CD8-positive, alpha-beta memory T cell (primary cell): ENCODE measurements around the gene MYO18B. TPM values are rescaled to one million over a fixed set of nuclear protein-coding genes. Genes with fewer than 3 reads are reported as not detected.

Experiments used
- CTCF ChIA-PET: fragments of 350-600 bp; sonication (Branson Sonifier 250); formaldehyde crosslinking; loops from one replicate; lab custom pipeline; 2021; ENCODE audit warnings: antibody characterized with exemption; lab: Charles Lee
- POLR2A ChIA-PET: fragments of 350-600 bp; sonication (Branson Sonifier 250); formaldehyde crosslinking; loops from one replicate; lab custom pipeline; 2021; ENCODE audit warnings: antibody characterized with exemption; lab: Charles Lee
- DNase-seq, 5 donors: peaks; one replicate each; pipeline versions ENCODE4 v3.0.0 to v3.0.0-alpha.2; 2020 to 2022; ENCODE audit warnings: mixed read lengths in 1 of 5
- H3K27ac ChIP-seq: one replicate; pipeline ENCODE4 v1.7.0; 2013; ENCODE audit warnings: low read depth, mild to moderate bottlenecking, low read length, moderate library complexity
- H3K27me3 ChIP-seq: 2 replicates; pipeline ENCODE4 v1.7.0; 2013; ENCODE audit warnings: low read length, mild to moderate bottlenecking; ENCODE audit not compliant: insufficient read depth, poor library complexity, severe bottlenecking
- H3K36me3 ChIP-seq: 2 replicates; pipeline ENCODE4 v1.7.0; 2013; ENCODE audit warnings: mild to moderate bottlenecking, low read length, moderate library complexity; ENCODE audit not compliant: insufficient read depth
- H3K4me1 ChIP-seq: 2 replicates; pipeline ENCODE4 v1.7.0; 2013; ENCODE audit warnings: mild to moderate bottlenecking, low read length, moderate library complexity; ENCODE audit not compliant: insufficient read depth
- H3K4me3 ChIP-seq: 2 replicates; pipeline ENCODE4 v1.7.0; 2013; ENCODE audit warnings: mild to moderate bottlenecking, low read length
- H3K9me3 ChIP-seq: 2 replicates; pipeline ENCODE4 v1.7.0; 2013; ENCODE audit warnings: mild to moderate bottlenecking, low read length
- H3K27ac Mint-ChIP-seq, 8 donors: one replicate each; pipeline ENCODE4 v1.8.0; 2020 to 2021; ENCODE audit warnings: mixed read lengths in 8 of 8, mild to moderate bottlenecking in 6 of 8, inconsistent platforms in 3 of 8, moderate library complexity in 3 of 8
- H3K27me3 Mint-ChIP-seq, 2 donors: one replicate each; pipeline ENCODE4 v1.8.0; 2020 to 2021; ENCODE audit warnings: mixed read lengths in 2 of 2, mild to moderate bottlenecking in 1 of 2, moderate library complexity in 1 of 2
- H3K36me3 Mint-ChIP-seq, 3 donors: one replicate each; pipeline ENCODE4 v1.8.0; 2020 to 2021; ENCODE audit warnings: mixed read lengths in 3 of 3, inconsistent platforms in 1 of 3, mild to moderate bottlenecking in 1 of 3
- H3K4me1 Mint-ChIP-seq, 3 donors: one replicate each; pipeline ENCODE4 v1.8.0; 2020 to 2021; ENCODE audit warnings: mixed read lengths in 3 of 3, inconsistent platforms in 1 of 3, mild to moderate bottlenecking in 1 of 3
- H3K4me3 Mint-ChIP-seq, 7 donors: one replicate each; pipeline ENCODE4 v1.8.0; 2020 to 2021; ENCODE audit warnings: mixed read lengths in 7 of 7, mild to moderate bottlenecking in 6 of 7, moderate library complexity in 4 of 7, inconsistent platforms in 2 of 7
- H3K9me3 Mint-ChIP-seq, 5 donors: one replicate each; pipeline ENCODE4 v1.8.0; 2020 to 2022; ENCODE audit warnings: mixed read lengths in 5 of 5, mild to moderate bottlenecking in 3 of 5, moderate library complexity in 2 of 5, inconsistent platforms in 1 of 5
- polyA plus RNA-seq: library from polyadenylated mRNA; unstranded; fragments of 300-500 nt; fragmentation: Illumina TruSeq; gene quantifications from one replicate; pipeline ENCODE4 v1.2.3, GENCODE V29; 2021
- total RNA-seq, 2 experiments: library from RNA; stranded (reverse); gene quantifications; one replicate each; pipeline ENCODE4 v1.2.3, GENCODE V29; 2021

The MYO18B gene
- total and polyA plus RNA-seq, 3 experiments from 2014 or later: 0.06 to 0.84 (median 0.59) TPM

- Mint-ChIP-seq H3K27ac (no peak overlapping the region), H3K4me3 (no peak overlapping the region), H3K36me3 (no peaks in the 10 kb centered on the region), H3K9me3 (no peaks in the 10 kb centered on the region), H3K4me1 (peaks cover 0 to 7% (median 7%) of the 10 kb centered on the region in 3 donors), H3K27me3 (peaks cover 0 to 3% of the 10 kb centered on the region in 2 donors)
- Histone ChIP-seq H3K4me1 (no peaks in the 10 kb centered on the region), H3K4me3 (no peak overlapping the region), H3K27ac (no peak overlapping the region), H3K36me3 (no peaks in the 10 kb centered on the region), H3K9me3 (no peaks in the 10 kb centered on the region), H3K27me3 (no peaks in the 10 kb centered on the region)
- DNase-seq: no peak
- POLR2A ChIA-PET: no interaction called here
- CTCF ChIA-PET: no interaction called here
These were observed 6.7 kb downstream of the MYO18B start for GRCh38 chr22:25748704-25749103.

- Histone ChIP-seq H3K4me3 (no peak overlapping the region), H3K9me3 (no peaks in the 10 kb centered on the region), H3K4me1 (no peaks in the 10 kb centered on the region), H3K27ac (no peak overlapping the region), H3K27me3 (no peaks in the 10 kb centered on the region), H3K36me3 (no peaks in the 10 kb centered on the region)
- Mint-ChIP-seq H3K4me1 (peaks cover 0 to 7% (median 7%) of the 10 kb centered on the region in 3 donors), H3K36me3 (no peaks in the 10 kb centered on the region), H3K27ac (peak overlapping the region in 1 of 8 donors; percentile 20), H3K9me3 (no peaks in the 10 kb centered on the region), H3K4me3 (no peak overlapping the region), H3K27me3 (peaks cover 0 to 3% of the 10 kb centered on the region in 2 donors)
- ChIA-PET POLR2A (no interaction called here), CTCF (no interaction called here)
- DNase-seq: no peak
These were observed 7.6 kb downstream of the MYO18B start for GRCh38 chr22:25749420-25750169.

- Mint-ChIP-seq H3K27me3 (peaks cover 0 to 5% of the 10 kb centered on the region in 2 donors), H3K27ac (no peak overlapping the region), H3K9me3 (no peaks in the 10 kb centered on the region), H3K4me1 (peaks cover 0 to 7% (median 7%) of the 10 kb centered on the region in 3 donors), H3K36me3 (no peaks in the 10 kb centered on the region), H3K4me3 (no peak overlapping the region)
- no peak for DNase-seq
- Histone ChIP-seq H3K9me3 (no peaks in the 10 kb centered on the region), H3K27ac (no peak overlapping the region), H3K36me3 (no peaks in the 10 kb centered on the region), H3K27me3 (no peaks in the 10 kb centered on the region), H3K4me1 (no peaks in the 10 kb centered on the region), H3K4me3 (no peak overlapping the region)
- CTCF ChIA-PET: no interaction called here
- POLR2A ChIA-PET: no interaction called here
These were observed 8.7 kb downstream of the MYO18B start for GRCh38 chr22:25750569-25751173.

GRCh38 chr22:25751174-25751581 lies 9.2 kb downstream of the MYO18B start:
- no peaks in the 10 kb centered on the region for H3K4me1 ChIP-seq
- H3K9me3 ChIP-seq: no peaks in the 10 kb centered on the region
- Mint-ChIP-seq H3K9me3 (no peaks in the 10 kb centered on the region), H3K27ac (peak overlapping the region in 1 of 8 donors; percentile 81), H3K27me3 (peaks cover 0 to 5% of the 10 kb centered on the region in 2 donors), H3K4me1 (peaks cover 0 to 7% (median 7%) of the 10 kb centered on the region in 3 donors), H3K36me3 (no peaks in the 10 kb centered on the region), H3K4me3 (no peak overlapping the region)
- CTCF ChIA-PET: no interaction called here
- no peaks in the 10 kb centered on the region for H3K27me3 ChIP-seq
- DNase-seq: no peak
- no peak overlapping the region for H3K27ac ChIP-seq
- POLR2A ChIA-PET: no interaction called here
- no peaks in the 10 kb centered on the region for H3K36me3 ChIP-seq
- H3K4me3 ChIP-seq: no peak overlapping the region

GRCh38 chr22:25752615-25753214 lies 10.7 kb downstream of the MYO18B start:
- Mint-ChIP-seq H3K36me3 (no peaks in the 10 kb centered on the region), H3K27ac (no peak overlapping the region), H3K4me1 (peaks cover 0 to 7% (median 7%) of the 10 kb centered on the region in 3 donors), H3K27me3 (peaks cover 0 to 5% of the 10 kb centered on the region in 2 donors), H3K4me3 (no peak overlapping the region), H3K9me3 (no peaks in the 10 kb centered on the region)
- H3K9me3 ChIP-seq: no peaks in the 10 kb centered on the region
- H3K4me3 ChIP-seq: no peak overlapping the region
- H3K27me3 ChIP-seq: no peaks in the 10 kb centered on the region
- ChIA-PET CTCF (no interaction called here), POLR2A (no interaction called here)
- H3K27ac ChIP-seq: no peak overlapping the region
- no peaks in the 10 kb centered on the region for H3K36me3 ChIP-seq
- H3K4me1 ChIP-seq: no peaks in the 10 kb centered on the region
- DNase-seq: no peak

- no peak for DNase-seq
- CTCF ChIA-PET: no interaction called here
- Histone ChIP-seq H3K27me3 (no peaks in the 10 kb centered on the region), H3K27ac (no peak overlapping the region), H3K4me1 (no peaks in the 10 kb centered on the region), H3K4me3 (no peak overlapping the region), H3K36me3 (no peaks in the 10 kb centered on the region), H3K9me3 (no peaks in the 10 kb centered on the region)
- peaks cover 0 to 7% (median 7%) of the 10 kb centered on the region in 3 donors for H3K4me1 Mint-ChIP-seq
- no peaks in the 10 kb centered on the region for H3K9me3 Mint-ChIP-seq
- no peaks in the 10 kb centered on the region for H3K36me3 Mint-ChIP-seq
- POLR2A ChIA-PET: no interaction called here
- H3K4me3 Mint-ChIP-seq: no peak overlapping the region
- peaks cover 0 to 5% of the 10 kb centered on the region in 2 donors for H3K27me3 Mint-ChIP-seq
- no peak overlapping the region for H3K27ac Mint-ChIP-seq
These were observed 11.3 kb downstream of the MYO18B start for GRCh38 chr22:25753252-25753651.

- no peaks in the 10 kb centered on the region for H3K36me3 Mint-ChIP-seq
- Histone ChIP-seq H3K4me1 (no peaks in the 10 kb centered on the region), H3K27ac (no peak overlapping the region), H3K27me3 (no peaks in the 10 kb centered on the region), H3K4me3 (no peak overlapping the region), H3K9me3 (no peaks in the 10 kb centered on the region), H3K36me3 (no peaks in the 10 kb centered on the region)
- no peak for DNase-seq
- H3K27ac Mint-ChIP-seq: no peak overlapping the region
- H3K4me1 Mint-ChIP-seq: peaks cover 0 to 4% (median 4%) of the 10 kb centered on the region in 3 donors
- CTCF ChIA-PET: no interaction called here
- POLR2A ChIA-PET: no interaction called here
- H3K4me3 Mint-ChIP-seq: no peak overlapping the region
- peaks cover 4 to 8% of the 10 kb centered on the region in 2 donors for H3K27me3 Mint-ChIP-seq
- no peaks in the 10 kb centered on the region for H3K9me3 Mint-ChIP-seq
These were observed 12.7 kb downstream of the MYO18B start for GRCh38 chr22:25754527-25755202.

GRCh38 chr22:25757686-25758085 lies 15.7 kb downstream of the MYO18B start:
- CTCF ChIA-PET: no interaction called here
- no peaks in the 10 kb centered on the region for H3K9me3 Mint-ChIP-seq

More at GRCh38 chr22:25757686-25758085, 15.7 kb downstream of the MYO18B start:
- POLR2A ChIA-PET: no interaction called here
- Mint-ChIP-seq H3K27ac (no peak overlapping the region), H3K27me3 (peaks cover 7% of the 10 kb centered on the region in 2 donors), H3K4me3 (no peak overlapping the region), H3K4me1 (no peaks in the 10 kb centered on the region), H3K36me3 (no peaks in the 10 kb centered on the region)
- Histone ChIP-seq H3K27me3 (no peaks in the 10 kb centered on the region), H3K9me3 (no peaks in the 10 kb centered on the region), H3K4me3 (no peak overlapping the region), H3K4me1 (no peaks in the 10 kb centered on the region), H3K27ac (no peak overlapping the region), H3K36me3 (no peaks in the 10 kb centered on the region)
- DNase-seq: no peak
